AG04450 (cell line): Measurements from ENCODE around the gene SERPINA3. TPM values are rescaled to one million over a fixed set of nuclear protein-coding genes. Genes with fewer than 3 reads are reported as not detected.

ENCODE experiments used
- CTCF ChIA-PET: fragments of 300-600, 350-600 bp; formaldehyde crosslinking; extraction: SDS; loops from one replicate; lab custom pipeline; 2022; ENCODE audit warnings: antibody characterized with exemption, inconsistent platforms; lab: Charles Lee
- POLR2A ChIA-PET: fragments of 350-600 bp; formaldehyde crosslinking; extraction: SDS; loops from one replicate; lab custom pipeline; 2021; ENCODE audit warnings: antibody characterized with exemption, inconsistent platforms; lab: Yijun Ruan, JAX
- DNase-seq: peaks from one replicate; pipeline ENCODE4 v3.0.0-alpha.2; 2011; ENCODE audit warnings: low read depth, low spot score
- H3K27ac ChIP-seq: one replicate; pipeline ENCODE4 v1.5.1; 2012; ENCODE audit warnings: low read depth, low read length, control low read depth
- H3K27me3 ChIP-seq: one replicate; pipeline ENCODE4 v1.6.0; 2012; ENCODE audit warnings: low read length; ENCODE audit not compliant: control insufficient read depth, insufficient read depth
- H3K4me3 ChIP-seq: 2 replicates; pipeline ENCODE4 v1.5.1; 2011; ENCODE audit warnings: mild to moderate bottlenecking, low read depth, low read length, control low read depth
- H3K9me3 ChIP-seq: 2 replicates; pipeline ENCODE4 v1.5.1; 2012; ENCODE audit warnings: low read length; ENCODE audit not compliant: control insufficient read depth, insufficient read depth
- CTCF ChIP-seq: IDR thresholded peaks from 2 replicates; pipeline ENCODE4 v1.5.1; 2011; ENCODE audit warnings: low read depth, low read length, control low read depth, inconsistent platforms
- polyA plus RNA-seq: library from polyadenylated mRNA; depleted of rRNA; stranded (reverse); fragments of >200 nt; gene quantifications from 2 replicates; pipeline ENCODE4 v1.2.3, GENCODE V29; 2011

Gene SERPINA3
- polyA plus RNA-seq, 1 experiment, result 1.8 TPM

GRCh38 chr14:94615254-94615653 is 3.1 kb downstream of the SERPINA3 start:
- ChIA-PET CTCF (no interaction called here), POLR2A (no interaction called here)
- no peaks in the 10 kb centered on the region for H3K27me3 ChIP-seq
- no peak for TF ChIP-seq CTCF
- DNase-seq, result no peak
- no peak overlapping the region for H3K27ac ChIP-seq
- no peak overlapping the region for H3K4me3 ChIP-seq
- peaks cover 25% of the 10 kb centered on the region for H3K9me3 ChIP-seq

- no peaks in the 10 kb centered on the region for H3K27me3 ChIP-seq
- H3K4me3 ChIP-seq, result no peak overlapping the region
- H3K9me3 ChIP-seq, result peaks cover 25% of the 10 kb centered on the region
- TF ChIP-seq CTCF, result no peak
- DNase-seq, result no peak
- POLR2A ChIA-PET, result no interaction called here
- CTCF ChIA-PET, result interaction anchor here (0.6 kb wide), 1 partner anchor 505 kb away, joined by 3 read pairs; the partner anchor contains the start of gene IFI27
- no peak overlapping the region for H3K27ac ChIP-seq
Observed at GRCh38 chr14:94615823-94616570, 3.8 kb downstream of the SERPINA3 start.

GRCh38 chr14:94617366-94617941 is 5.3 kb downstream of the SERPINA3 start:
- Histone ChIP-seq H3K4me3 (no peak overlapping the region), H3K27me3 (no peaks in the 10 kb centered on the region), H3K9me3 (peaks cover 25% of the 10 kb centered on the region), H3K27ac (no peak overlapping the region)
- no peak for TF ChIP-seq CTCF
- no peak for DNase-seq
- POLR2A ChIA-PET, result no interaction called here
- CTCF ChIA-PET, result interaction anchor here (0.5 kb wide), 1 partner anchor 16 kb away, joined by 4 read pairs; no protein-coding TSS in a partner anchor

GRCh38 chr14:94617988-94618822 is 6.0 kb downstream of the SERPINA3 start:
- Histone ChIP-seq H3K27ac (no peak overlapping the region), H3K9me3 (peaks cover 25% of the 10 kb centered on the region), H3K4me3 (no peak overlapping the region), H3K27me3 (no peaks in the 10 kb centered on the region)
- ChIA-PET POLR2A (no interaction called here), CTCF (no interaction called here)
- DNase-seq, result no peak
- no peak for TF ChIP-seq CTCF
